ENCODE measurements around the gene CHMP3. TPM values are rescaled to one million over a fixed set of nuclear protein-coding genes. Genes with fewer than 3 reads are reported as not detected.
"Not testable (repeated sequence)": the region's sequence is repeated elsewhere in the genome, so short reads cannot be mapped to it uniquely, and the experiment has no call there.

The CHMP3 gene
- total RNA-seq, result 105 and 241 TPM in 2 replicates

DNA sequence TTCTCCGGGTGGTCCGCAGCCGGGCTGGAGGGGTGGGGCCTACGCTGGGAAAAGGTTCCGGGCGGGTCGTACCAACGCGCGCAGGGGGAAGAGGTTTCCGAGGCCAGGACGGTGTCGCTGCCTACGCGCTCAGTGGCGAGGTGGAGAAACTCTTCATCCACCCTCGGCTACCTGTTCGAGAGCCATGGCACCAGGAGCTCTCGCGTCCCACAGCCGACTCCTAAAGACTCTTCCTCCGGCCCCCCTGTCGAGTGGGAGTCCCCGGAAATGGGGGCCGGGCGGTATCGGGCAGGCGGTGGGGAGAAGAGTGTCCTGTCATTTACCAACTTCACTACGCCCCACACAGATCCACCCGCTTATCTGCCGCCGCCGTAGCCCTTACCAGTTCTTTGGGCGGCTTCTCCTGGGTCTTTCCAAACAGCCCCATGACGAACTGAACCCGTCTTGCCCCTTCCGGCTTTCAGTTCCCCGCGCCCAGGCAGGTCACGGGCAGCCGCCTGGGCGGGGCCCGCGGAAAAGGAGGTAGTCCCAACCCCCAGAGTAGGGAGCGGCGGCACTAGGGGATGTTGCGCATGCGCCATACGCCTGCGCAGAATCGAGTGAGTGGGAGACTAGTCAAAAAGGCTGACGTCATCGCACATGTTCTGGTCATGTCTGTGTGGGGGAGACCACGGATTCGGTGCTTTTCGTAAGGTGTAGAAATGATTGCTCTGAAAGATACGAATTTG lies at the start of gene CHMP3:
CHMP3 (minus strand) TSS at position 522 of the 728 bp plus-strand sequence; CDS start at position 427, 95 bp downstream.
- peak; percentile 91 for DNase-seq (ENCODE audit: low read depth)

DNA sequence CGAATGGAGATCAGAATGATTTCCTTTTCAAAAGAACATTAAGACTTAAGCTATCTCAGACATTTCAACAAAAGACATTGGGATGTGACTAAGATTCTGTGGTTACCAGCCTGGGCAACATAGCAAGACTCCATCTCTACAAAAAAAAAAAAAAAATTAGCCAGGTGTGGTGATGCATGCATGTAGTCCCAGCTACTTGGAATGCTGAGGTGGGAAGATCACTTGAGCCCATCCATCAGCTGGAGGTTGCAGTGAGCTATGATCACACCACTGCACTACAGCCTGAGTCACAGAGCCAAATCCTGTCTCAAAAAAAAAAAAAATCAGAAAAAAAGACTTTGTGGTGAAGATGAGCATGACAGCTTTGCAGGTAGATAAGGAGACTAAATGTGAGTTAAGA lies 47.6 kb upstream of the CHMP3 start:
- DNase-seq (ENCODE audit: low read depth), result no peak

GRCh38 chr2:86608832-86609410 lies 45.7 kb upstream of the CHMP3 start:
- no peak for DNase-seq (ENCODE audit: low read depth)

DNA sequence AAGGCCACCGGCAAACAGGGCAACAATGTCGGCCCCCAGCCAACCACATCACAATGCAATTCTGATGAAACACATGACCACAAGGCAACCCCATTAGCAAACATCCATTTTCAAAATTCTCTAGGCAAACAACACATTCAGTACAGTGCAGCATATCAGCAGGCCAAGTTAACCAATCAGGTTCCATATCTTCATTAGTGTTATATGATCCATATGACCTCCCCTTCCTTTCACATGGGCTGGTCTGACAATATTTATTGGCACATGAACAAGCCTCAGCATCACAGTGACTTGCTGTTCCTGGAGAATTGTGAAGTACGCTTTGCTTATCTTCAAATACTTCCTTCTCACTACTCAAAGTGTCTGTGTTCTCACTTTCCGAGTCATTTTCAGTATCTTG lies 40.7 kb upstream of the CHMP3 start:
- no peak for DNase-seq (ENCODE audit: low read depth)

DNA sequence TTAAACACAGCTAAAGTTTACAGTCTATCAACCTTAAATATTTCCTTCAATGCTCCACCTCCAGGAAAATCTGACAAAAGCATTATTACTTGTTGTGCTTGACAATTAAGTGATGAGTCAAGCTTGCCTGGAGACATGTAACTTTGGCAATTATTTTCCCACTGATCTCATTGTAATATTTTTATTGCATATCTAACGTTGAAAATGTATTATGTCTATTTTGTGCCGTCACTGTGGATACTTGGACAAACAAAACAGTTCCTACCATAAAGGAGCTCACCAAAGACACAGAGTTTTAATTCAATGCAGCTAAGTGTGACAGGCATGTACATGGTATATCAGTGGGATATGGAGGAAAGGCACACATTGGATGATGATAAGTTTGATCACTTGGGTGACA lies 35.7 kb upstream of the CHMP3 start:
- peak; percentile 5 for DNase-seq (ENCODE audit: low read depth)

GRCh38 chr2:86596118-86596517 lies 32.9 kb upstream of the CHMP3 start:
- no peak for DNase-seq (ENCODE audit: low read depth)

GRCh38 chr2:86593266-86593665 lies 30.0 kb upstream of the CHMP3 start:
- no peak for DNase-seq (ENCODE audit: low read depth)

DNA sequence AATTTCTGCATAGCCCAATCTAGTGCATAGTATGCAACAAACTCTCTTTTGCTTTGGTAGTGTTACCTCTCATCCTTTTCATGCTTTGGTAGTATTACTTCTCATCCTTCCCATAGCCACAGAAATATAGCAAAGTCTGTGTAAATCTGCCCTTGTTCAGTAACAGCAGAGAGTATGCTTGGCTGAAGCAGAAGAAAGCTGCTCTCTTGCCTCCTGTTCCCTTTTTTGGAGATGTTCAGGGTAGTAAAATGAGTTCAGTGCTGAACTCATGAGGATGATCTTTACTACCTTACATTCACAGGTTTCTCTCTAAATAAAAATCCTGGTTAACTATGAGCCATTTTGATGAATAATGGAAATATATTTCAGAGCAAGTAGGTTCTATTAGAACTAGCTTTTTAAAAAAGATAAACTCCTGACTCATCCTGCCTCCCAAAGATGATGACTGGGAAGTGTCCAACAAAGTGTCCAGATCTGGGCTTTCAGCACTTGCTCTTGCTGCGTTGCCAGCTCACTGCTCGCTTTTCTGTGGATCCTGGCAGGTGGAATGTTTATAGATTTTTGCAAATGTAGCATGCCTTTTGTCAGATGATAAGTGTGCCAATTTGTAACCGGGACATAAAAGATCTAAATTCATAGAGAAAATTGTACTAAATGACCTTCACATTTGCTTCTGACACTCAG lies 29.4 kb upstream of the CHMP3 start:
- DNase-seq (ENCODE audit: low read depth), result no peak

- DNase-seq (ENCODE audit: low read depth), result not testable (repeated sequence)
These were observed 26.5 kb upstream of the CHMP3 start for GRCh38 chr2:86589701-86590100.

- no peak for DNase-seq (ENCODE audit: low read depth)
These were observed 21.1 kb upstream of the CHMP3 start for GRCh38 chr2:86584151-86584913.

DNA sequence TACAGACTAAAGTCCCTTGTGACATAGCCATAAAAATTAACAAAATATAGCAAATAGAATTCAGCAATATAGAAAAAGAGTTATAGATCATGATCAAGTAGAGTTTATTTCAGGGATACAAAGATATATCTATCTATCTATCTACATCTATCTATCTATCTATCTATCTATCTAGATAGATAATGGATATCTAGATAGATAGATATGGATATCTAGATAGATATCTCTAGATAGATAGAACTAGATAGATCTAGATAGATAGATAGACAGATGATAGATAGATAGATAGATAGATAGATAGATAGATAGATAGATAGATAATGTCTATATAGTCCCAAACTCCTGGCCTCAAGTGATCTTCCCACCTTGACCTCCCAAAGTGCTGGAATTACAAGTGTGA lies 17.3 kb upstream of the CHMP3 start:
- no peak for DNase-seq (ENCODE audit: low read depth)

GRCh38 chr2:86577817-86578456 lies 14.7 kb upstream of the CHMP3 start:
- DNase-seq (ENCODE audit: low read depth), result no peak

DNA sequence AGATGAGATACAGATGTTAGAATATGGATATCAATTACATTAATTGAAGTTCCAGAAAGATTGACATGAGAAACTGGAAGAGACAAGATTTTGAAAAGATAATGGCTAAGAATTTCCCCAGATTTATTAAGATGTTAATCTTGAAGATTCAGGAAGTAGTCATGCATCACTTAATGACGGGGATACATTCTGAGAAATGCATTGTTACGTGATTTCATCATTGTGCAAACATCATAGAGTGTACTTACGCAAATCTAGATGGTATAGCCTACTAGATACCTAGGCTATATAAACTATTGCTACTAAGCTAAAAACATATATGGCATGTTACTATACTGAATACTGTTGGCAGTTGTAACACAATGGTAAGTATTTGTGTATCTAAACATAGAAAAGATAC lies 6.8 kb upstream of the CHMP3 start:
- DNase-seq (ENCODE audit: low read depth), result no peak

- DNase-seq (ENCODE audit: low read depth), result no peak
These were observed 3.6 kb upstream of the CHMP3 start for GRCh38 chr2:86566821-86567190.

DNA sequence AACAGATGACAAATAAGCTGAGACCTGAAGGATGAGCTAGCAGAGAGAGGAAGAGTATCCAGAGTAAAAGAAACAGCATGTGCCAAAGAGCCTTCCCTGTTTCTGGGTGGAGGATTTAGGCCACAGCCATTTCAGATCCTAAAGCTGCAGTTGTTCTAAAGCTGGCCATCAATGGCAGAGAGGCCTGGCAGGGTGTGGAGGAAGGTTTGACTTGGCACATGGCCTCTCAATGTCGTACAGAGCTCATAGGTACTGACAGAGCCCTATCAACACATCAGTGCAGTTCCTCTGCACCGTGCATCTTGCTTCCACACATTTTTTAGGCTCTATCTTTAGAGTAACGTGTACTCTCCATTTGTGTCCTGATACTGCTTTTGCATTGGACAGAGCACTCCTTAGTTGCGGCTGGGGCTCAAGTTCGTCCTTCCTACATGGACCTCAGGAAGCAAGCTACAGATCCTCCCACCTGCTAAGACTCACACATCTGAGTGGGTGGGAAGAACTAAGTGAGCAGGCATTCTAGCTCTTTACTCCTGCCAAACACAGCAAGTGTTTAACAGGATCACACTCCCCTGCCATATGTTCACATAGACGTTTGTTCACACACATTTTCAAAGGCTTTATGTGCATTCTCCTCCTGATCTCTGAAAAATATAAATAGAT lies 3.0 kb upstream of the CHMP3 start:
- no peak for DNase-seq (ENCODE audit: low read depth)

DNA sequence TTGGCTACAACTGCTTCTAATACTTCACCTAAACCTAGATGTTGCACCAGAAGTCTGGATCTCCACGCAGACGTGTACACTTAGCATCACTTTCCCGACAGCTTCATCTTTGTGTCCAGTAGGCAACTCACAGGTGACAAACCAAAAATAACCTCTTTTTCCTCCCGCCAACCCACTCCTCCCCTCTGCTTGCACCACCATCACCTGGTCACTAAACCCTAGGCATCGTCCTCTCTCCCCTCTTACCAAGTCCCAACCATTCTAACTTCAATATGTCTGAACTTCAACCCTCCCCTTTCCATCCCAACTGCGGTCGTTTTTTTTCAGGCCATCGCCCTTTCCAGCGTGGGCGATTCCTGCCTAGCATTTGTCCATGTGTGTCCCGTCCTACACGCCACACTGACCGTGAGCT lies 413 bp upstream of the CHMP3 start:
- no peak for DNase-seq (ENCODE audit: low read depth)

- DNase-seq (ENCODE audit: low read depth), result peak; percentile 24
These were observed 740 bp downstream of the CHMP3 start for GRCh38 chr2:86562485-86562921.

- no peak for DNase-seq (ENCODE audit: low read depth)
These were observed 5.4 kb downstream of the CHMP3 start for GRCh38 chr2:86557836-86558235.

- DNase-seq (ENCODE audit: low read depth), result no peak
These were observed 6.7 kb downstream of the CHMP3 start for GRCh38 chr2:86556508-86556907.

DNA sequence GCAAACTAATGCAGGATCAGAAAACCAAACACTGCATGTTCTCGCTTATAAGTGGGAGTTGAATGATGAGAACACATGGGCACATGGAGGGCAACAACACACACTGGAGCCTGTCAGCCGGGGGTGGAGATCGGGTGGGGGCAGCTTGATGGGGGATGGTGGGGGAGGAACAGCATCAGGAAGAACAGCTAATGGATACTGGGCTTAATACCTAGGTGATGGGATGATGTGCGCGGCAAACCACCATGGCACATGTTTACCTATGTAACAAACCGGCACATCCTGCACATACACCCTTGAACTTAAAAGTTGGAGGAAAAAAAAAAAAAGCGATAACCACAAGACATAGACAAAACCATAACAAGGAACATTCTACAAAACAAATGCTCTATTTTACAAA lies 10.4 kb downstream of the CHMP3 start:
- no peak for DNase-seq (ENCODE audit: low read depth)

All from renal cortical epithelial cell (primary cell).